HG03520 (cell line): ENCODE data around the gene SNRNP40.
"Not testable (repeated sequence)": the region's sequence is repeated elsewhere in the genome, so short reads cannot be mapped to it uniquely, and the experiment has no call there.

Source experiments
- ATAC-seq: cut with Tn5 transposase; IDR thresholded peaks from one replicate; pipeline ENCODE4 v1.9.1; 2021; ENCODE audit warnings: mild to moderate bottlenecking, moderate library complexity; ENCODE audit not compliant: unreplicated experiment

Gene SNRNP40

GRCh38 chr1:31287791-31288190 lies 8.8 kb downstream of the SNRNP40 start:
- not testable (repeated sequence) for ATAC-seq

DNA sequence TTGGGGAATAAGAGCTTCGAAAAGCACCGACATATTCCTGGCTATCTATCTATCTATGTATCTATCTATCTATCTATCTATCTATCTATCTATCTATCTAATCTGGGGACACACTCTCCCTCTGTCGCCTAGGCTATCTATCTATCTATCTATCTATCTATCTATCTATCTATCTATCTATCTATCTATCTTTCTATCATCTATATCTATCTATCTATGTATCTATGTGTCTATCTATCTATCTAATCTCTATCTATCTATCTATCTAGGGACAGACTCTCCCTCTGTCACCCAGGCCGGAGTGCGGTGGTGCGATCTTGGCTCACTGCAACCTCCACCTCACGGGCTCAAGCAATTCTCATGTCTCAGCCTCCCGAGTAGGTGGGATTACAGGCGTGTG lies 14.2 kb downstream of the SNRNP40 start:
- not testable (repeated sequence) for ATAC-seq

- ATAC-seq = no peak
These were observed 23.0 kb downstream of the SNRNP40 start for GRCh38 chr1:31273619-31274018.

- no peak for ATAC-seq
These were observed 24.2 kb downstream of the SNRNP40 start for GRCh38 chr1:31272369-31272768.

DNA sequence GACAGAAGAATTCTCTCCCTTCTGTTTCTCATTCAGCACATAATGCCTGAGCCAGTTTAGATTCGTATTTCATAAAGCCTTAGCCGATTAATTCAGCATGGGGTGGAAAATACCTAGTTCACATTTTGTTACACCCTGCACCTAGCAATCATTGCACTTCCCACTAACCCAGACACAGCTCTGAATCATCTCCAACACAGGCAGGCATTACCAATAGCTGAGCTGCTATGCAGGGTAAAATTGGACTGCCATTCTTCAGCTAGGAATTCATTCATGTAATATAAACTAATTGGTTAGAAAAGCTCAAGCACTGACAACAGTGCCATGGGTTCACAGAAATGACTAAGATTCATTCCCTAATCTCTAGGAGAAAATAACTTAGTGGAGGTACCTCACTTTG lies 30.0 kb downstream of the SNRNP40 start:
- no peak for ATAC-seq

DNA sequence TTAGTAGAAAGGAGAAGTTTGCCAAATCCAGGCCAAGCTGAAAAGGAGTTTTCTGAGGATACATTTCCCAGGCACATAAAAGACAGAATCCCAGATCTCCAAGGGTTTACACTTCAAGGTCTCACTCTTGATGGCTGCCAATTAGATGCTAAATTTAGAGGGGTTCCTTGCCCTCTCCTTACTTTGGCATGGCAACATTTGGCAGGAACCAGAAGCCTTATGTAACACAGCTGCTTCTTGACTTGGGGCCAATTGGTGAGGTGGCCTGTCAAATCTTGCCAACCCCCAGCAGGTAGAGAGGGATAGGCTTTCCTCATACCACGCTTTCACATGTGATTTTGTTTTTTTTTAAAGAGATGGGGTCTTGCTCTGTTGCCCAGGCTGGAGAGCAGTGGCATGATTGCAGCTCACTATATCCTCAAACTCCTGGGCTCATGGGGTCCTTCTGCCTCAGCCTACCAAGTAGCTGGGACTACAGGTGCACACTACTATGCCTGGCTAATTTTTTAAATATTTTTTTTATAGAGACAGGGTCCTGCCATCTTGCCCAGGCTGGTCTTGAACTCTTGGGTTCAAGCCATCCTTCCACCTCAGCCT lies 31.7 kb downstream of the SNRNP40 start:
- no peak for ATAC-seq

GRCh38 chr1:31263408-31263807 lies 33.2 kb downstream of the SNRNP40 start:
- no peak for ATAC-seq

DNA sequence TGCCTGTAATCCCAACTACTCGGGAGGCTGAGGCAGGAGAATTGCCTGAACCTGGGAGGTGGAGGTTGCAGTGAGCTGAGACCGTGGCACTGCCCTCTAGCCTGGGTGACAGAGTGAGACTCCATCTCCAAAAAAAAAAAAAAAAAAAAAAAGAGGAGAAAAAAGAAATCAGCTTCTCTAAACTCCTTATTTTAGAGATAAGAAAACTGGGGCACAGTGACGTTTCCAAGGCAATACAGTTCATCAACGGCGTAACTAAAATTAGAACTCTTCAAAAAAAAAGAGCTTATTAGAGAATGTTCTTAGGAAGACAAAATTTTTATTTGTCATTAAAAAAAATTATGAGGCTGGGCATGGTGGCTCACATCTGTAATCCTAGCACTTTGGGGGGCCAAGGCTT lies 34.2 kb downstream of the SNRNP40 start:
- ATAC-seq = not testable (repeated sequence)

GRCh38 chr1:31261916-31262315 lies 34.7 kb downstream of the SNRNP40 start:
- no peak for ATAC-seq

GRCh38 chr1:31259746-31260145 lies 36.8 kb downstream of the SNRNP40 start:
- no peak for ATAC-seq

DNA sequence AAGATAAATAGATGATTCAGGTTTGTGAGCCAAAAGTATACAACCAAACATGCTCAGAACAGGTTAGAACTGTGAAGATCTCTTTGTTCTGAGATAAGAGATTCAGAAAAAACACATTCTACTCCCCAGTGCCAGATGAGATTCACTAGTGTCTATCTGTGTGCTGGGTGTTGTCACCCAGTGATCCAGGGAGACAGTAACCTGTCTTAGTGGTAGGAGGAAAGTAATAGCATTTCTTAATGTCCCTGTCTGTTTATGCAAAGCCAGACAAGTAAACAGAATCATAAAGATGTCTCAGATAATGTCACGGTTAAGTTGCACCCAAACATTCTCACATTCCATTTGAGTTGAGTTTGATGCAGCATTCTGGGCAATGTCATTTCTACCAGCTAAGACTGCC lies 38.0 kb downstream of the SNRNP40 start:
- ATAC-seq = no peak

DNA sequence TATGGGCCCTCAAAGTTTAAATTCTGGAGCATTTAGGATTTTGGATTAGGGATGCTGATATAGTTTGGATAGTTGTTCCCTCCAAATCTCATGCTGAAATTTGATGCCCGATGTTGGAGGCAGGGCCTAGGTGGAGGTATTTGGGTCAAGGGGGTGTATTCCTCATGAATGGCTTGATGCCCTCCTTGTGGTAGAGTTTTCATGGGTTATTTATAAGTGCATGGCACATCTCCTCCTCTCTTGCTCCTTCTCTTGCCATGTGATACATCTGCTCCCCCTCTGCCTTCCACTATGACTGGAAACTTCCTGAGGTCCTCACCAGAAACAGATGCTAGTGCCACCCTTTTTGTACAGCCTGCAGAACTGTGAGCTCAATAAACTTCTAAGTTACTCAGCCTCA lies 39.4 kb downstream of the SNRNP40 start:
- no peak for ATAC-seq

DNA sequence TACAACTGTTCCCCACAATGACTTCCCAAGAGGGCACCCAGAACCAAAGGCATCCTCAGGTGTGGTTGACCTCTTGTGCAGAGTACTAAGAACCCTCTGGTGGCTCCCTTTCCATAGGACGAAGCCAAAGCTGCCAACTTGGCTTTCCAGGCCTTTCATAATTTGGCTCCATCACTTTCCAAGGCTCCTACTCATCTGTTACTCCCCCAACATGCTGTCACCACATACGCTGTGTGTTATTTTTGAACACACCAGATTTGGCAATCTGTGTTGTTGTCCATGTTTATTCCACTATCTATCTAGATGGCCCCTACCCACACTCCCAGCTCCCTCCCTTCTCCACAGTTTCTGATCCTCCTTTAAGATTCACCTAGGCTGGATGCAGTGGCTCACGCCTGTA lies 46.7 kb downstream of the SNRNP40 start:
- no peak for ATAC-seq

GRCh38 chr1:31248276-31248675 lies 48.3 kb downstream of the SNRNP40 start:
- no peak for ATAC-seq

- no peak for ATAC-seq
These were observed 52.3 kb downstream of the SNRNP40 start for GRCh38 chr1:31244326-31244725.

DNA sequence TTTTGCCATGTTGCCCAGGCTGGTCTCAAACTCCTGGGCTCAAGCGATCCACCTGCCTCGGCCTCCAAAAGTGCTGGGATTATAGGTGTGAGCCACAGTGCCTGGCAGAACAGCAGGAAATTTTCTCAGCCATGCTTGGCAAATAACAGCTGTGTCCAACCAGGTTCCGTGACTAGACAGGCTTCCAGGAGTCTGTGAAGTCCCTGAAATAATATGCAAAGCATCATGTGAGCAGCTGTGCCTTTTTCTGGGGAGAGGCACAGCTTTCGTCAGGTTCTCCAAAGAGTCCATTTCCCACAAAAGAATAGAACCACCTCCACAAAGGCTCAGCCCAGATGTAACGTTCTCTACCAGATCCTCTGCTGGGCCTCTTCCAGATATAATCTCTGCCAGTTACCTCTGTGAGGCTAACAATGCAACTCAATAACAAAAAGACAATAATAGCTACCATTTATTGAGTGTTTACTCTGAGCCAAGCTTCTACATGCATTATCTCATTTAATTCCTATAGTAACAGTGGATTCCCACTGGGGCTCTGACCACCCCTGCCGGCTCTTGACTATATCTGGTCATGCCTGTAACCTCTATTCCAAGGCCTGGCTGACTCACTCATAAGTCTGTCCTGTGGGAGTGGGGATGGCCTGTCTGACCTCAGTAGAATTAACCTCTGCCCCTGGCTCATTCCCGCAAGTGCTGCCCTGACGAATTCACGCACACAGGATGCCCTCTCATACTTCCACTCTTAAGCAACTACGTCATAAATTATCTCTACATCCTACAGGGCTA lies 52.9 kb downstream of the SNRNP40 start:
- no peak for ATAC-seq

DNA sequence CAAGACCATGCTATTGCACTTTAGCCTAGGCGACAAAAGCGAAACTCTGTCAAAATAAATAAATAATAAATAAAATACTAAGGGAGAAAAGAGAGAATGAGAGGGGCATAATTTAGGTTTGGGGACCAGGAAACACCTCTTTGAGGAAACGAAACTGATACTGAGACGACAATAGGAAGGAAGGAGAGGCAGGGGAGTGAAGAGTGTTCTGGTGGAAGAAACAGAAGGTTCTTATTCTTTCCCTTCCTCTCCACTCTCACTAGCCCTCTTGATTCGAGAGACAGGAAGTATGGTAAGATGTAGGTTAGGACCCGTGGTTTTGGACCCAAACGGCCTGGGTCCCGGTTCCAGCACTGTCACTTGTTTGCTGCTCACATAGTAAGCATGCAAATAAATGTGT lies 55.3 kb downstream of the SNRNP40 start:
- ATAC-seq = no peak

DNA sequence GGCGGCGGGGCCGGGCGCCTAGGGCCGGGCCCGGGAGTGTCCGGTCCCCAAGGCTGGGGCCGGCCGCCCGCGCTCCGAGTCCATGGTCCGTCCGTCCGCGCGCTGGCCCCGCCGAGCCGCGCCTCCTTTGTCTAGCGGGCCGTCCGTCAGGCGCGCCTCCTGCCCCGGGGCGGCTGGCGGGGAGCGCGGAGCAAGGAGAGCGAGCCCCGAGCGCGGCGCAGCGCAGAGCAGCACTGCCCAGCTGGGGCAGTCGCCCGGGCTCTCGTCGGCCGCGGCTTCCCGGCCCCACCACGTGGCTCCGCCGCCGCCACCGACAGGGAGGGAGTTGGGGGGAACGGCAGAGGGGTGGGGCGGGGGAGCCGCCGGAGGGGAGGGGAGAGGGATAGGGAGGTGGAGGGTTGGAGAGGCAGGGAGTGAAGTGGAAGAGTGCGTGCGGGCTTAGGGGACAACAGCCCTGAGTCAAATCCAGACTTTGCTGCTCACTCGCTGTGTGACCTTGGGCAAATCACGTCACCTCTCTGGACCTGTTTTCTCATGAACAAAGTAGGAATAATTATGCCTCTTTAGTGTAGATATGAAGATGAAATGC lies 56.8 kb downstream of the SNRNP40 start, which contains the start of gene NKAIN1:
Gene NKAIN1, minus strand, starts transcription at position 235 of the 589 bp plus-strand sequence. CDS start 340 bp downstream, outside the sequence.
- ATAC-seq = no peak

DNA sequence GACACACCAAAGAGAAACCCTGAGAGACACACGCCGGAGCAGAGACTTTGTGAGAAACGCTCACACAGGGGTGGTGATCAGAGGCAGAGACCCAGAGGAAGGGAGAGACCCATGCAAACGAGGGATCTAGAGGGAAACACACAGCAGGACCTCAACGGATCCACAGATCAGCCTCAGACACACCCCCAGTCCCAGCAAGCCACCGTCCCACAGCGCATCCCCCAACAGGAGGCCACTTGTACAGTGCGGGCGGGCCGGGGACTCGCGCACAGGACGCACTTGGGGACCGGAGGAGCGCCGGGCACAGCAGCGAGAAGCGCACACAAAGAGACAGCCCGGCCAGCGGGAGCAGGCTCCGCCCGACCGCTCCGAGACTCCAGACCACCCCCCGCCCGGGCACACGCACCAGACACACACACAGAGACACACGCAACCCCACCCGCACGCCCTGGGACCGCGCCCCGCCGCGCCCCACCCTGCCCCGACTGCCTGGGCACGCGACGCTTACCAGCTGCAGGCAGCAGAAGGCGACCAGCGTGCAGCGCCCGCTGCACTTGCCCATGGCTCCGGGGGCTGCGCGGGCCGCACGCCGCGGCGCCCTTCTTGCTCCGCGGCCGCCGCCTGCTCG lies 57.5 kb downstream of the SNRNP40 start:
- no peak for ATAC-seq

DNA sequence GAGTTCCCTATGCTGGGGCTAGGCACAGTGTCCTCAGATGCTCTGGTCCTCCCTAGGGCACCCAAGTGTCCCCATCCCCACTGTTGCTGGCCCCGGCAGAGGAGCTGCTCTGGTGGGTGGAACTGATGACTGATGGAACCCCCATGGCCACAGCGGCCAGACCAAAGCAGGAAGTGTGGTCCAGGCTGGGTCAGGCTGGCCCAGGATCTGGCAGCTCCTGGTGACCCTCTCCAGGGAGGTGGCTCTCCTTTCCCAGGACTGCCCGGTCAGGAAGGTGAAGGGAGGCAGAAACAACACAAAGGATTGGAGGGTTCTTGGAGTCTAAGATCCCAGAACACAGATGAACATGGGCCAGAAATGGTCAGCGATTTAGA lies 58.0 kb downstream of the SNRNP40 start:
- no peak for ATAC-seq

DNA sequence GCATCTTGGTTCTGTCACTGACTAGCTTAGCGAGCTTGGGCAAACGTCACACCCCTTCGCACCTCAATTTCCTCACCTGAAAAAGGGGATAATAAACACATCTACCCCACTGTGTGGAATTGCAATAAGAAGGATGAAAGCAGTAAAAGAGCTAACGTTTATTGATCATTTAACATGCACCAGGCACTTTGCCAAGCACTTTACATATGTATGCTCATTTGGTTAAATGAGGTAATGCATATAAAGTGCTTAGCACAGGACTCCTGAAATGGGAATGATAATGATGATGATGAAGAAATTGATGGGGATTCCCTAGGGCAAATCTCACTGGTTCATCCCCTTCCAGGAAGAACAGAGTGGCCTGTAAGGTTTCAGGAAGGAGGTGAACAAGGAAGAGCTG lies 61.7 kb downstream of the SNRNP40 start:
- ATAC-seq = no peak
